Type B pancreatic cell (in vitro differentiated cells): ENCODE data around the gene ATP2A2. TPM values are rescaled to one million over a fixed set of nuclear protein-coding genes. Genes with fewer than 3 reads are reported as not detected.
A peak's percentile ranks its signal among the peaks of the same experiment; 100 is the strongest.
"Not testable (repeated sequence)": the region's sequence is repeated elsewhere in the genome, so short reads cannot be mapped to it uniquely, and the experiment has no call there.

Source experiments
- DNase-seq: peaks from one replicate; pipeline ENCODE4 v3.0.0; 2021; ENCODE audit warnings: mixed read lengths; ENCODE audit not compliant: unreplicated experiment; ENCODE audit errors: extremely low spot score
- H3K27ac Mint-ChIP-seq: 2 replicates; pipeline ENCODE4 v1.8.0; 2021; ENCODE audit warnings: mild to moderate bottlenecking, mixed read lengths
- H3K27me3 Mint-ChIP-seq: 2 replicates; pipeline ENCODE4 v1.8.0; 2021; ENCODE audit warnings: mixed read lengths
- H3K36me3 Mint-ChIP-seq: 2 replicates; pipeline ENCODE4 v1.8.0; 2021; ENCODE audit warnings: mixed read lengths
- H3K4me1 Mint-ChIP-seq: one replicate; pipeline ENCODE4 v1.8.0; 2021; ENCODE audit warnings: mixed read lengths; ENCODE audit not compliant: unreplicated experiment
- H3K4me3 Mint-ChIP-seq: 2 replicates; pipeline ENCODE4 v1.8.0; 2021; ENCODE audit warnings: mild to moderate bottlenecking, mixed read lengths
- H3K9me3 Mint-ChIP-seq: 2 replicates; pipeline ENCODE4 v1.8.0; 2021; ENCODE audit warnings: mixed read lengths
- total RNA-seq: library from RNA; stranded (reverse); gene quantifications from 2 replicates; pipeline ENCODE4 v1.2.1, GENCODE V29; 2021; ENCODE audit warnings: low replicate concordance
- TF ChIP-seq, protein P1 (sequence below): fragments of 200-600 bp; sonication (generic); conservative IDR thresholded peaks from 2 replicates; pipeline ENCODE4 v1.5.0; 2021; ENCODE audit warnings: antibody characterized with exemption, mild to moderate bottlenecking

Gene ATP2A2
- total RNA-seq, 1 donor from 2014 or later: 203 TPM

DNA sequence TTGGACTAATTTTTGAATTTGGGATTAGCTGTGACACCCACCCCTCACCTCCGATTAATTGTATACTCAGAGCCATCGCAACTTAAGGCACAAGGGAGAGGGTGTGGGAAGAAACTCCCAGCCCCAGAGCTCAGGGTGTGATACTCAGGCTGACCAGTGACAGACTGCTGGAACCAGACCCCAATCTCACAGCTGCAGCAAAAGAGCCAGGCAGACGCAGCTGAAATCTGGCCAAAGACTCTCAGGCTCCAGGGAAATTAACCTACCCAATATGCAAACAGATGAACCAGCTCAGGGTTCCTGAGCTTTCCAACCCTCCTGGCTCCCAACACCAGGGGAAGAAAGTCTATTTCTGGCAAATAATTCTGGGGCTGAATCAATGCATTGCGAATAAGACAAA, 92.0 kb downstream of the ATP2A2 start:
- Mint-ChIP-seq H3K36me3 (peaks cover 21% of the 10 kb centered on the region), H3K4me3 (no peak overlapping the region), H3K27ac (peak overlapping the region; percentile 13), H3K27me3 (no peaks in the 10 kb centered on the region), H3K4me1 (no peaks in the 10 kb centered on the region), H3K9me3 (no peaks in the 10 kb centered on the region)
- DNase-seq: no peak
- TF ChIP-seq, protein P1, sequence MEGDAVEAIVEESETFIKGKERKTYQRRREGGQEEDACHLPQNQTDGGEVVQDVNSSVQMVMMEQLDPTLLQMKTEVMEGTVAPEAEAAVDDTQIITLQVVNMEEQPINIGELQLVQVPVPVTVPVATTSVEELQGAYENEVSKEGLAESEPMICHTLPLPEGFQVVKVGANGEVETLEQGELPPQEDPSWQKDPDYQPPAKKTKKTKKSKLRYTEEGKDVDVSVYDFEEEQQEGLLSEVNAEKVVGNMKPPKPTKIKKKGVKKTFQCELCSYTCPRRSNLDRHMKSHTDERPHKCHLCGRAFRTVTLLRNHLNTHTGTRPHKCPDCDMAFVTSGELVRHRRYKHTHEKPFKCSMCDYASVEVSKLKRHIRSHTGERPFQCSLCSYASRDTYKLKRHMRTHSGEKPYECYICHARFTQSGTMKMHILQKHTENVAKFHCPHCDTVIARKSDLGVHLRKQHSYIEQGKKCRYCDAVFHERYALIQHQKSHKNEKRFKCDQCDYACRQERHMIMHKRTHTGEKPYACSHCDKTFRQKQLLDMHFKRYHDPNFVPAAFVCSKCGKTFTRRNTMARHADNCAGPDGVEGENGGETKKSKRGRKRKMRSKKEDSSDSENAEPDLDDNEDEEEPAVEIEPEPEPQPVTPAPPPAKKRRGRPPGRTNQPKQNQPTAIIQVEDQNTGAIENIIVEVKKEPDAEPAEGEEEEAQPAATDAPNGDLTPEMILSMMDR: no peak

DNA sequence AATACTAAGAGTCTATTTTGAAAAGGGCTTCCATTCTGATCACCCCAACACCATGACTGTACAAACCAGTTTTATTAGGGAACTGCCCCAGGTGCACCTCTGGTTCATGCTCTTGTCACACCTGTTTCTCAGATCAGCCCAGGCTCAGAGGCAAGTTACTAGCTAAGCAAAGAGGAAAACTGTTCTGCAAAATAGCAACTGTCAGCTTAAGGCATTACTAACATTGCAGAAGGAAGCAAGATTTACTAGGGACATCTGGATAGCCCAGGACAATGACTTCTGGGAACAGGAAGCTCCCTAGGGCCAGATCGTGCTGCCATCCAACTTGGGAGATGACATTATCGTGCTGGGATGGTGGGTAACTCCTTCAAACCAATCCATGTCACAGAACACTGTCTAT, 92.4 kb downstream of the ATP2A2 start:
- Mint-ChIP-seq H3K27me3 (no peaks in the 10 kb centered on the region), H3K4me1 (no peaks in the 10 kb centered on the region), H3K27ac (peak overlapping the region; percentile 13), H3K36me3 (peaks cover 21% of the 10 kb centered on the region), H3K4me3 (no peak overlapping the region), H3K9me3 (no peaks in the 10 kb centered on the region)
- DNase-seq: no peak
- TF ChIP-seq, protein P1: no peak

DNA sequence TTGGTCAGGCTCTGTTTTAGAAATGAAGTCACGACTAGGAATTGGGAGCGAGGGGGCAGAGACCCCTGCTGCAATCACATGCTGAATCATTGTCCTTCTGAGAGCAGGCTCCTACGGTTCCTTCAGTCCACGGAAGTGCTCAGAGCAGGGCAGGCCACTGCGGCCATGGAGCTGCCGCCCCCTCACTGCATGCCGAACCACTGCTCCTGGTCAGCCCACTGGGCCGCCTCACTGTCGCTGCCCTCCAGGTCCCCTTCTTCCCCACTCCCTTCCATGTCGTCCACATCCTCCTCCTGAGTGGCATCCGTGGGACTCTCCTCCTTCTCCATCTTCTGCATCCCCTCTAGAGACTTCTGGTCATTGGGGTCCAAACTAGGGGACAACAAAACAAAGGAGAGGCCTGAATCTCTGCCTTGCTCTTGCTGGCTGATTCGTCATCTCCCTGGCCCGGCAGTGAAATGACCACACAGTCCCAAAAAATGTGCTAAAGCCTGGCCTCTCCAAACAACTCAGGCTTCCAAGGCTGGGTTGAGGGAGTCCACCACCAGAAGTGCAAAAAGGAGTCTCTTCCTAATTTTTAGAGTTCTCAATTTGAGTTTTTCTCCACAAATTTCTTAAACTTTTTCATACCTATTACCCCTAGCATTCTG, 93.0 kb downstream of the ATP2A2 start:
- H3K36me3 Mint-ChIP-seq: peaks cover 23% of the 10 kb centered on the region
- H3K4me3 Mint-ChIP-seq: no peak overlapping the region
- no peak overlapping the region for H3K27ac Mint-ChIP-seq
- H3K4me1 Mint-ChIP-seq: no peaks in the 10 kb centered on the region
- DNase-seq: no peak
- no peaks in the 10 kb centered on the region for H3K9me3 Mint-ChIP-seq
- TF ChIP-seq, protein P1: no peak
- H3K27me3 Mint-ChIP-seq: no peaks in the 10 kb centered on the region

DNA sequence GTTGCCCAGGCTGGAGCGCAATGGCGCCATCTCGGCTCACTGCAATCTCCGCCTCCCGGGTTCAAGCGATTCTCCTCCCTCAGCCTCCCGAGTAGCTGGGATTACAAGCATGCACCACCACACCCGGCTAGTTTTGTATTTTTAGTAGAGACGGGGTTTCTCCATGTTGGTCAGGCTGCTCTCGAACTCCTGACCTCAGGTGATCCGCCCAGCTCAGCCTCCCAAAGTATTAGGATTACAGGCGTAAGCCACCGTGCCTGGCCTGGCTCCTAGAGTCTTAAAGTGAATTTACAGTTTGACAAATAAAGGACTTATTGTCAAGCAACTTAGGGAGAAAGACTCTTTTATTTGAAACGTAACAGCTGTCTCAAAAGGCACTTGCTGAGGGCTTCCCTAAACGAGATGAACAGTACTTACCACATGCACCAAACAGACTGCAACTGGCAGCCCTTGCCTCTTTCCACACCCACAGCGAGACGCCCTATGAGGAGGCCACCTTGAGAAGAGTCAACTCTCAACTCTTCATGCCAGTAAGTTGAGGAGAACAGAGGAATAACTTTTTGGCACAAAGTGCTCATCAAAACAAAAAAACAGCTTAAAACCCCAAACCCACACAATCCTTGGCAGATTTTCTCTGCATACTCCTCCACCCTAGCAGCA, 97.2 kb downstream of the ATP2A2 start:
- not testable (repeated sequence) for H3K9me3 Mint-ChIP-seq, H3K4me3 Mint-ChIP-seq, H3K4me1 Mint-ChIP-seq, H3K27me3 Mint-ChIP-seq, H3K27ac Mint-ChIP-seq, DNase-seq
- peaks cover 36% of the 10 kb centered on the region for H3K36me3 Mint-ChIP-seq

DNA sequence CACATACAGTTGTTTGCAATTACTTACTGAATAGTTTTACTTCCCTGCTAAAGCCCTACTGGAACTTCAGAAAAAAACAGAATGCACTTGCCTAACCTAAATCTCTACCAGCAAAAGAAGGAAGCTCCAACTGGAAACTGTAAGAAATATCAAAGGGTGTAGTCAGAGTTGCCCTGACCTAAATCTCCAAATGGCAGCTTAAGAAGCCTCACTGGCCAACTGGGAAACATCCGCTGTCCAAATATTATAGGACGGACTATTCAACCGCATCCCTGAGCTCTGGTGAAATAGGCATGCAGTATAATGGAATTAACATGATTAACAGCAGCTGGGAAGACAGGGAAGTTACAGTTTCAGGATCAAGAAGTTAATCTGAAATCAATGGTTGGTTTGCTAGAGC, 98.2 kb downstream of the ATP2A2 start:
- Mint-ChIP-seq H3K27me3 (no peaks in the 10 kb centered on the region), H3K4me3 (no peak overlapping the region), H3K36me3 (peaks cover 36% of the 10 kb centered on the region), H3K4me1 (no peaks in the 10 kb centered on the region), H3K27ac (no peak overlapping the region), H3K9me3 (no peaks in the 10 kb centered on the region)
- no peak for DNase-seq
- TF ChIP-seq, protein P1: no peak

DNA sequence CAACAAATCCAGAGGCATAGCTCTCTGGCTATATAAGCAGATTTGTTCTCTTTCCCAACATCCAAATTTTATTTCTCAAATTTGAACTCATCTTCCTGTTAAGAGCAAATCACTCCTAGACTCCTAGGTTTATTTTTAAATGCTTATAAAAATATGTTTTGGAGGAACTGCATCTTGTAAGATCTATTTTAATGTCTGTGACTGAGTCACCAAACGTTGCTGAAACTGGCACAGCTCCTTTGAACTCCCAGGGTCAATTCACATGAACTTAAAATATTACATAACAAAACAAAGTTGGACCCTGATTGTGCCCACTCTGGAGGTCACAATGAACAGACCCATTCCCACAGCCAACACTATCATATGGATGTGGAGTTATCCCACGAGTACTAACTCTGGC, 98.6 kb downstream of the ATP2A2 start:
- no peak overlapping the region for H3K4me3 Mint-ChIP-seq
- no peaks in the 10 kb centered on the region for H3K9me3 Mint-ChIP-seq
- no peak for DNase-seq
- H3K27me3 Mint-ChIP-seq: no peaks in the 10 kb centered on the region
- H3K4me1 Mint-ChIP-seq: no peaks in the 10 kb centered on the region
- TF ChIP-seq, protein P1: no peak
- peaks cover 37% of the 10 kb centered on the region for H3K36me3 Mint-ChIP-seq
- H3K27ac Mint-ChIP-seq: no peak overlapping the region
